Neural cell (in vitro differentiated cells): ENCODE results near the gene HSPB2.

Experiments used
- EP300 ChIP-seq: fragments of 450-650 bp; conservative IDR thresholded peaks from 2 replicates; pipeline ENCODE4 v1.6.1; 2014; ENCODE audit warnings: antibody characterized with exemption, mild to moderate bottlenecking, moderate library complexity; ENCODE audit not compliant: poor library complexity, severe bottlenecking
- EZH2 ChIP-seq: fragments of 200-600, 300-800 bp; shearing (Covaris generic), sonication (generic); IDR thresholded peaks from 2 replicates; pipeline ENCODE4 v1.6.1; 2014; ENCODE audit warnings: antibody characterized with exemption, low read length, borderline replicate concordance, mild to moderate bottlenecking; ENCODE audit not compliant: insufficient read depth, poor library complexity, severe bottlenecking
- POLR2AphosphoS5 ChIP-seq: IDR thresholded peaks from 2 replicates; pipeline ENCODE4 v1.6.1; 2012
- RAD21 ChIP-seq: fragments of 450-650 bp; conservative IDR thresholded peaks from 2 replicates; pipeline ENCODE4 v1.6.1; 2014; ENCODE audit warnings: antibody characterized with exemption, mild to moderate bottlenecking, moderate library complexity
- TF ChIP-seq, protein P1 (sequence below): fragments of 450-650 bp; IDR thresholded peaks from 2 replicates; pipeline ENCODE4 v1.5.1; 2014; ENCODE audit warnings: antibody characterized with exemption, mild to moderate bottlenecking, moderate library complexity; ENCODE audit not compliant: poor library complexity, severe bottlenecking
- TF ChIP-seq, protein P2 (sequence below): IDR thresholded peaks from 2 replicates; pipeline ENCODE4 v1.6.1; 2012; ENCODE audit warnings: borderline replicate concordance

DNA sequence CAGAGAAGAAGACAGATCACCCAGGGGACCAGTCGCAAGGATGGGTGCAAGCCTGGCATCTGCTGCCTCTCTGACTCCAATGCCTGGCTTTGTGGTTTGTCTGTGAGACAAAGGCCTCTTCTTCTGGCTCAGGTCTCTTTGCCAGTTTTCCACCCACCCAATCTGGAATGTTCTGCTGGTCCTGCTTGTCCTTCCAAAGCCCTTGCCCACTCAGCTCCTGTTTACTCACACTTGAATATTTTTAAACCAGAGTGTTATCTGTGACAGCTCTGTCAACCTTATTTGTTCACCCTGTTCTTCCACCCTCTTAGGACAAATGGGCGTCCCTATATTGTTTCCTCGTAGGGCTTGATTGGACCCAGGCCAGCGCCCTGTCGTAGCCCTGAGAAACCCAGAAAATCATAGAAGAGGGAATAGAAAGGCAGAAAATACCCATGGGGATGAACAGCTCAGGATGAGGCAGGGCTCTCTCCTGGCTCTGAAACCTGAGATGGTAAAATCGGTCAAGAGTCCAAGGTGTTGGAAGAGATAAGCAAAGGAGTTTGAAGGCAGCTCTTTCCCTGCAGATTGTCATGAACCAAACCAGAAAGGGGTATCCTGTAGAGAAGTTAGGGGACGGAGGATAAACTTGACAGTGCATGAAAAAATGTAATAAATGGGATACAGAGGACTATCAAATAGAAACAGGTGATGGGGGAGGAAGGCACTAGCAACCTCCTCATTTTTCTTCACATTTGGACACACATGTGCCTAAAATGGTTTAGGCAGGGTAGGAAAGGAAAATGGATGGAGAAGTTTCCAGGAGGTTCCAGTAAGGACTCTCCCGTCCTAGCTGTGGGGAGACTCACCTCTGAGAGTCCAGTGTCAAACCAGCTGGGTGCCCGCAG, 1.6 kb upstream of the HSPB2 start:
- no peak for TF ChIP-seq RAD21
- TF ChIP-seq, protein P1, sequence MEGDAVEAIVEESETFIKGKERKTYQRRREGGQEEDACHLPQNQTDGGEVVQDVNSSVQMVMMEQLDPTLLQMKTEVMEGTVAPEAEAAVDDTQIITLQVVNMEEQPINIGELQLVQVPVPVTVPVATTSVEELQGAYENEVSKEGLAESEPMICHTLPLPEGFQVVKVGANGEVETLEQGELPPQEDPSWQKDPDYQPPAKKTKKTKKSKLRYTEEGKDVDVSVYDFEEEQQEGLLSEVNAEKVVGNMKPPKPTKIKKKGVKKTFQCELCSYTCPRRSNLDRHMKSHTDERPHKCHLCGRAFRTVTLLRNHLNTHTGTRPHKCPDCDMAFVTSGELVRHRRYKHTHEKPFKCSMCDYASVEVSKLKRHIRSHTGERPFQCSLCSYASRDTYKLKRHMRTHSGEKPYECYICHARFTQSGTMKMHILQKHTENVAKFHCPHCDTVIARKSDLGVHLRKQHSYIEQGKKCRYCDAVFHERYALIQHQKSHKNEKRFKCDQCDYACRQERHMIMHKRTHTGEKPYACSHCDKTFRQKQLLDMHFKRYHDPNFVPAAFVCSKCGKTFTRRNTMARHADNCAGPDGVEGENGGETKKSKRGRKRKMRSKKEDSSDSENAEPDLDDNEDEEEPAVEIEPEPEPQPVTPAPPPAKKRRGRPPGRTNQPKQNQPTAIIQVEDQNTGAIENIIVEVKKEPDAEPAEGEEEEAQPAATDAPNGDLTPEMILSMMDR, result no peak
- TF ChIP-seq, protein P2, sequence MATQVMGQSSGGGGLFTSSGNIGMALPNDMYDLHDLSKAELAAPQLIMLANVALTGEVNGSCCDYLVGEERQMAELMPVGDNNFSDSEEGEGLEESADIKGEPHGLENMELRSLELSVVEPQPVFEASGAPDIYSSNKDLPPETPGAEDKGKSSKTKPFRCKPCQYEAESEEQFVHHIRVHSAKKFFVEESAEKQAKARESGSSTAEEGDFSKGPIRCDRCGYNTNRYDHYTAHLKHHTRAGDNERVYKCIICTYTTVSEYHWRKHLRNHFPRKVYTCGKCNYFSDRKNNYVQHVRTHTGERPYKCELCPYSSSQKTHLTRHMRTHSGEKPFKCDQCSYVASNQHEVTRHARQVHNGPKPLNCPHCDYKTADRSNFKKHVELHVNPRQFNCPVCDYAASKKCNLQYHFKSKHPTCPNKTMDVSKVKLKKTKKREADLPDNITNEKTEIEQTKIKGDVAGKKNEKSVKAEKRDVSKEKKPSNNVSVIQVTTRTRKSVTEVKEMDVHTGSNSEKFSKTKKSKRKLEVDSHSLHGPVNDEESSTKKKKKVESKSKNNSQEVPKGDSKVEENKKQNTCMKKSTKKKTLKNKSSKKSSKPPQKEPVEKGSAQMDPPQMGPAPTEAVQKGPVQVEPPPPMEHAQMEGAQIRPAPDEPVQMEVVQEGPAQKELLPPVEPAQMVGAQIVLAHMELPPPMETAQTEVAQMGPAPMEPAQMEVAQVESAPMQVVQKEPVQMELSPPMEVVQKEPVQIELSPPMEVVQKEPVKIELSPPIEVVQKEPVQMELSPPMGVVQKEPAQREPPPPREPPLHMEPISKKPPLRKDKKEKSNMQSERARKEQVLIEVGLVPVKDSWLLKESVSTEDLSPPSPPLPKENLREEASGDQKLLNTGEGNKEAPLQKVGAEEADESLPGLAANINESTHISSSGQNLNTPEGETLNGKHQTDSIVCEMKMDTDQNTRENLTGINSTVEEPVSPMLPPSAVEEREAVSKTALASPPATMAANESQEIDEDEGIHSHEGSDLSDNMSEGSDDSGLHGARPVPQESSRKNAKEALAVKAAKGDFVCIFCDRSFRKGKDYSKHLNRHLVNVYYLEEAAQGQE, result no peak
- no peak for TF ChIP-seq EP300
- no peak for TF ChIP-seq POLR2AphosphoS5
- no peak for TF ChIP-seq EZH2
